COLO668 (cell line): ENCODE data around the gene HIRIP3.
A peak's percentile ranks its signal among the peaks of the same experiment; 100 is the strongest.
"Not testable (repeated sequence)": the region's sequence is repeated elsewhere in the genome, so short reads cannot be mapped to it uniquely, and the experiment has no call there.

Source experiments
- DNase-seq: peaks from one replicate; lab custom pipeline; 2025; ENCODE audit not compliant: unreplicated experiment; lab: John Stamatoyannopoulos, UW

The HIRIP3 gene

GRCh38 chr16:30017277-30017656 is 21.9 kb upstream of the HIRIP3 start:
- no peak for DNase-seq

GRCh38 chr16:30016555-30017276 is 21.3 kb upstream of the HIRIP3 start:
- DNase-seq = no peak

- DNase-seq = not testable (repeated sequence)
These were observed 20.0 kb upstream of the HIRIP3 start for GRCh38 chr16:30015450-30015849.

- DNase-seq = not testable (repeated sequence)
These were observed 17.2 kb upstream of the HIRIP3 start for GRCh38 chr16:30012598-30012997.

GRCh38 chr16:30011714-30012504 is 16.5 kb upstream of the HIRIP3 start:
- DNase-seq = no peak

GRCh38 chr16:30010844-30011713 is 15.7 kb upstream of the HIRIP3 start, which contains the start of gene DOC2A:
Gene DOC2A (minus strand): TSS chr16:30011027. CDS start chr16:30010222, 805 bp downstream.
- peak; percentile 68 for DNase-seq

- peak; percentile 23 for DNase-seq
These were observed 14.8 kb upstream of the HIRIP3 start for GRCh38 chr16:30009990-30010843.

GRCh38 chr16:30009085-30009862 is 13.9 kb upstream of the HIRIP3 start:
- DNase-seq = peak; percentile 61

- no peak for DNase-seq
These were observed 12.0 kb upstream of the HIRIP3 start for GRCh38 chr16:30007378-30007895.

GRCh38 chr16:30006659-30007377 is 11.4 kb upstream of the HIRIP3 start:
- no peak for DNase-seq

GRCh38 chr16:30006095-30006473 is 10.7 kb upstream of the HIRIP3 start:
- peak; percentile 14 for DNase-seq

GRCh38 chr16:30005341-30006094 is 10.1 kb upstream of the HIRIP3 start:
- peak; percentile 74 for DNase-seq

GRCh38 chr16:30004811-30005242 is 9.4 kb upstream of the HIRIP3 start:
- DNase-seq = peak; percentile 85

GRCh38 chr16:30004424-30004776 is 9.0 kb upstream of the HIRIP3 start:
- DNase-seq = peak; percentile 86

GRCh38 chr16:30003670-30004423 is 8.4 kb upstream of the HIRIP3 start:
- DNase-seq = no peak

- DNase-seq = no peak
These were observed 7.4 kb upstream of the HIRIP3 start for GRCh38 chr16:30002614-30003346.
